CD4-positive, alpha-beta T cell treated with Interleukin-6 for 4 hours (primary cell): Measurements from ENCODE around the gene NUP50.

Experiments used
- DNase-seq: peaks from one replicate; pipeline ENCODE4 v3.0.0-alpha.2; 2020; ENCODE audit warnings: mixed read lengths

Gene NUP50, protein sequence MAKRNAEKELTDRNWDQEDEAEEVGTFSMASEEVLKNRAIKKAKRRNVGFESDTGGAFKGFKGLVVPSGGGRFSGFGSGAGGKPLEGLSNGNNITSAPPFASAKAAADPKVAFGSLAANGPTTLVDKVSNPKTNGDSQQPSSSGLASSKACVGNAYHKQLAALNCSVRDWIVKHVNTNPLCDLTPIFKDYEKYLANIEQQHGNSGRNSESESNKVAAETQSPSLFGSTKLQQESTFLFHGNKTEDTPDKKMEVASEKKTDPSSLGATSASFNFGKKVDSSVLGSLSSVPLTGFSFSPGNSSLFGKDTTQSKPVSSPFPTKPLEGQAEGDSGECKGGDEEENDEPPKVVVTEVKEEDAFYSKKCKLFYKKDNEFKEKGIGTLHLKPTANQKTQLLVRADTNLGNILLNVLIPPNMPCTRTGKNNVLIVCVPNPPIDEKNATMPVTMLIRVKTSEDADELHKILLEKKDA

DNA sequence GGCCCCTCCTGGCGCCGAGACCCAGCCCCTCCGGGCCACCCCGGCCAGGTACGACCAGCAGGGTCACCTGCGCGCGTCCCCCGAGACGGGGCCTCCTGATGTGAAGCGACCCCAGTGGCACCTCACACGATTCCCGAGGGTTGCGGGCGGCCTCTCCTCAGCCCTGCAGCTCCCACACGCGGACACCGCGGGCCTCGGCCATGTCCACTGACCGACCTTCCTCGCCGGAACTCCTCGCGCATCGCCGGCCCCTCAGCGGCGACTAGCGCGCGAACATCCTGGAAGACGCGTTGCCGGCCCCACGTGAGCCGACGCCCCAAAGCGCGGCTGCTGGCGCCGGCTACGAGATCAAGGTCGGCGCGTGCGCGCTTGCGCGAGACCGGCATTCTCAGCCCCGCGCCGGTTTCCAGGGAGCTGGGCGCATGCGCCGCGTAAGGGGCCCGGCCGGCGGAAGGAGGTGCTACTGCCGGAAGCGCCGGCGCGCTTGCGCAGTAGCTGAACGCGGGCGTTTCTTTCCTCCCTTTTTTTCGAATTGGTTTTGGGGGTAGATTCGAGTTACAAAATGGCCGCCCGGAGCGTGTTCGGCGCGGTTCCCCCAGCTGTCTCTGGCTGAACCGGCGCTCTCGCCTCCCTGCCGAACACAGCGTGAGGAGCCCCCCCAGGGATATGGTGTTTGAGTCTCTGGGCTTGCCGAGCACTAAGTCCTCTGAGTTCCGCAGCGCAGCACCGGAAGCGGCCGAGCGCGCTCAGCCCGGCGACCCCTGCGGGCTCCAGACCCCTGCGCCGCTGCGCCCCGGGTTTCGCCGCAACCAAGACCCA, at the start of gene NUP50:
NUP50 (plus strand) TSS at position 475 of the 819 bp plus-strand sequence. CDS start 4,253 bp downstream, outside the sequence.
- DNase-seq, result peak; percentile 97

DNA sequence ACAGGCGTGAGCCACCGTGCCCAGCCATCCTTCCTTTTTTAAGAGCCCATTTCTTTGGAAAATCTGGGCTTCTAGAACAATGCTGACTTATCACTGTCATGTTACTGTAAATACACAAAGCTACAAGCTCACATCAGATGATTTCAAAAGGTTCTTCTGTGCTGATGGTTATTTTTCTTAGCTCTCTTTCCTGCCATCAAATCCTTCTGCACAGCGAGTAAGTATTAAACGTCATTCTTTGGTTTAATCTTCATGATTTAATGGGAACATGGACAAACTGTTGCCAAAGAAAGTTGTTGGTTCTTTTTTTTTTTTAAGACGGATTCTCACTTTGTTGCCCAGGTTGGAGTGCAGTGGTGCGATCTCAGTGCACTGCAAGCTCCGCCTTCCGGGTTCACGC, 43.3 kb upstream of the NUP50 start:
- DNase-seq, result no peak

DNA sequence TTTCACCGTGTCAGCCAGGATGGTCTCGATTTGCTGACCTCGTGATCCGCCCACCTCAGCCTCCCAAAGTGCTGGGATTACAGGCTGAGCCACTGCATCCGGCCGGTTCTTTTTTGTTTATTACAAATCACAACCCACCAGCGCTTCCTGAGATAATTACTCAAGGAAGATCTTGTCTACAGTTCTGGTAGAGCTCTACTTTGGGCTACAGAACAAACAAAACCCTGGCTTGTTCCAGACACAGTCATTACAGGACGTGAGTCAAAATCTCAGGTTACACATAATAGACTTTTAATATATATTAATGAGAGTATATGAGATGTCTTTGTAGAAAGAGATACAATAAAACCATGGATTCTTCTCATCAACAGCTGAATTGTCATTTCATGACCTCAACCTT, 42.8 kb upstream of the NUP50 start:
- DNase-seq, result no peak

DNA sequence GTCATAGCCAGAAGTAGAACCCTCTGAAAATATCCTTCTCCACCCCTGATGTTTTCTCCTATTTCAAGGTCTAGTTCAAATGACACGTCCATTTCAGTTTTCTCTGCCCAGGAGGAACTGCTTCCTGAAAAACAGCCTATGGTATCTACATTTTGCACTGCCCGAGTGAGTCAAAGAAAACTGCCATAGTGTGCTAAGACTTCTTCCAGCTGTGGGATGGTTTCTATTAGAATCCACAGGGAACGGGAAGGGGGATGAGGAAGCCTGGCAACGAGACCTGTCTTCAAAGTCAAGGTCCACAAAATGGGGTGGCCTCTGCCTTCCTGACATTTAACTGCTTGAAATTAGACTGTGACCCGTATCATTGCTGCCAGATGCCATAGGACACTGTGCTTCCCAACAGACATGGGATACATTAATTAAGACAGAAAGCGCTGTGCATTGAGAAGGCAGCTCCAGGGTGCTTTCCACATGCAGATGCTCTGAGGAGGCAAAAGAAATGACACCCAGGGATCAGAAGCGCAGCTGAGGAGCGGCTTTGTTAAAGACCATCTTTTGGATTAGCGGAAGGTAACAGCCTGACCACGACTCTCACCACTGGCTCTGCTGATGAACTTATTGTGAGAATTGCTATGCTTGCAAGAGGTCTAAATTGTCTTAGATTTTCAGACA, 39.4 kb upstream of the NUP50 start:
- no peak for DNase-seq

DNA sequence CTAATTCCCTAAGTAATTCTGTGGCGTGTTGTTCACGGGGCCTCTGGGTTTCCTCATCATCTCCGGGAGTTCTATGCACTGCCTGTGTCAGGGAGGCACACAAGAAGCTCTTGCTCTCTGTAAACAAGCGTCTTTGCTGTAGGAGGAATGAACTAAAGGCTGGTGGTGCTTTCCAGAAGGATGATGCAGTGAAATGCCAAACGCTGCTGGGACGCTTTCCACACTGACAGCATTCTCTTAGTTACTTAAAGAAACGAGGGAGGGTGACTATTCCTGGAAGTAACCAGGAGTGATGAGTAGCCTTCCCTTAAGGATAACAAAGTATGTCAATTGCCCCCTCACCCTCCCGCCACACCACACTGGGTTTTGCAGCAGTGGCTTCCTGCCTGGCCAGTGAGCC, 38.5 kb upstream of the NUP50 start:
- DNase-seq, result no peak

DNA sequence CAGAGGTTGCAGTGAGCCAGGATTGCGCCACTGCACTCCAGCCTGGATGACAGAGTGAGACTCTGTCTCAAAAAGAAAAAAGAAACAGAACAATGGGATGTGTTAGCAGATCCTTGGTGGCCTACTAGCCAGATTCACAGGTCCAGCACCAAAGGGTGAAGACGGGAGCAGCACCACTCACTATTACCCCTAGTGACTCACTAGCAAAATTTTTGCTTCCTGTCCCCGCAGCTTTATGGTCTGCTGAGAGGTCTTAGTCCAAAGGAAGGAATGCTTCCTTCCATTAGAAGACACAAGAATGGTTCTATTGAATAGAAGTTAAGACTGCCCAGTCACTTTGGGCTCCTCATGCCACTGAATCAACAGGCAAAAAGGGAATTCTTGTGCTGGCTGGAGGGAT, 35.9 kb upstream of the NUP50 start:
- no peak for DNase-seq

DNA sequence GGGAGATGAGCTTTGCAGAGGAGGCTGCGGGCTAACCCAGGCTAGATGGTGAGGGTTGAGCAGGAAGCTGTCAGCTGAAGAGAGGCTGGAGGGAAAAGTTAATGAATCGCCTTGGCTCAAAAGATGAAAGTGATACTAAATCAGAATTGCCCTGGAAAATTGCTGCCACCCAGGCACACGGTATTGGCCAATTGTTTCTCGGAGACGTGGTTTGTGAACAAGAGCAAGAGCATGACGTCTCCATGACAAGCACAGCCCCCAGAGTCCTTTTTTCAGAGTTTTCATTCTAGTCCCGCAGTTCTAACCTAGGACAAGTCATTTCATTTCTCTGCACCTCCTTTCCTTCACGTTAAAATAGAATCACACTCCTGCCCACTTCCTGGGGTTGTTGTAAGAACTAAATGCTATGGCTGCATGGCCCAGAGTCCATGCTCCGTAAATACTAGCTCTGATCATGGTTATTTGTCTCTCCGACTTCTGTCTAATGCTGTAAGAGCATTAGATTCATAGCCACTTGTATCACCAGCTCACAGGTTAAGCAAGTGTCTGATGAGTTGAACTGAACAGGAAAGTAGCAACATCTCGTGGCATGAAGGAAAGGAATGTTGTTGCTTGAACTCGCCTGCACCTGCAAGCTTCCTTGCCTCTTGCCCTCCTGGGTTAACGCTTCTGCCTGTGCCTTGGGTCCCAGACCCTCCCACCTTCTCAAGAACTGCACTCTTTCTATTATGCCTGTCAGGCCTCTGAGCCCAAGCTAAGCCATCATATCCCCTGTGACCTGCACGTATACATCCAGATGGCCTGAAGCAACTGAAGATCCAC, 33.8 kb upstream of the NUP50 start:
- DNase-seq, result no peak

DNA sequence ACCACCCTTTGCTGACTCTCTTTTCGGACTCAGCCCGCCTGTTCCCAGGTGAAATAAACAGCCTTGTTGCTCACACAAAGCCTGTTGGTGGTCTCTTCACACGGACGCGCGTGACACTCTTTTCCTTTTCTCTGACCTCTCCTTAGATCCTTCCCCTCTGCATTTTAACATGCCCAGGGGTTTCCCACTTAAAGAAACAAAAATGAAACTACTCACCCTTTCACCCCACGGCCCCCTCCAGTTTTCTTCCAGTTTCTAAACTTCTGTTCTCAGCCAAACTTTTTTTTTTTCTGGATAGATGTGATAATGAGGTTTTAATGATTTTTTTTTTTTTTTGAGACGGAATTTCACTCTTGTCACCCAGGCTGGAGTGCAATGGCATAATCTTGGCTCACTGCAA, 32.8 kb upstream of the NUP50 start:
- DNase-seq, result no peak

DNA sequence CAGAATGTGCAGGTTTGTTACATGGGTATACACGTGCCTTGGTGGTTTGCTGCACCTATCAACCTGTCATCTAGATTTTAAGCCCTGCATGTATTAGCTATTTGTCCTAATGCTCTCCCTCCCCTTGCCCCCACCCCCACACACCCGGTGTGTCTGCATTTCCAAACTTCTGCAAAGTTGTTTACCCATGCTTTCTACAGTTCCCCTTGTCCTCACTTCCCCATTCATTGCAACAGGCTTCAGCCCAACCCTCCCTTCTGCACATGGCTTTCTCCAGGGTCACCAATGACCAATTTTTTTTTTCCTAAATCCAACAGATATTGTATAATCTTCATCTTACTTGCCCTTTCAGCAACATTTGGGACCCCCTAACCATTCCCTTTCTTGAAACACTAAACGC, 32.0 kb upstream of the NUP50 start:
- DNase-seq, result no peak

DNA sequence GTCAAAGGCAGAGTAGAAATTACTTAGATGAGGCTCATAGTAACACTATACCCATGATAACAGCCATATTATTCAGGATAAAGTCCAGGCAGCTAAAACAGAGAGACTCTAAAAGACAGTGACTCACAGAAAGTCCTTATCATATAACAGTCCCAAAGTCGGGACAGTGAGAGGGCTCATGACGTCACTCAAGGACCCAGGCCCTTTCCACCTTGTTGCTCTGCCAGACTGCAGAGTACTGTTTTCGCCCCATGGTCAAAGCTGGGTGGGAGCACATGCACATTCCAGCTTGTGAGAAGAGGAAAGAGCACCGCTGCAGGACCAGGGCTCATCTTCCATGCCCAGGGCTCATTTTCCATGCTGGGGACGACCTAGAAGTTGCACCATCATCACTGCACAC, 29.4 kb upstream of the NUP50 start:
- no peak for DNase-seq

DNA sequence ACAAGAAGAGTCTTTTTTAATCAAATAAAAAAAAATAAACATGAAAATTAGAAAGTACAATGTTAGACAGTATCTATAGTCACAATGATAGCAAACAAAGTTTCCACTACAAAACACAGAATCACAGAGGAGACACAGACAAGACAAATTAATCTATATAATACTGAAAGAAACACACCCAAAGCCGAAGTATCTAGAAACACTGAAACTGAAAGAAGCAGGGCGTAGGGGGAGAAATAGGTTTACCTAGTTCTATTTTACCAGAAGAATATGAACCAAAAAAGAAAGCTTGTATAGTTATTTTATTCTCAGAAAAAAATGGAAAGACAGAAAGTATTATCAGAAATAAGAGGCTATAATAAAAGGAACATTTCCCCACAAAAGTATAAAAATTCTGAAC, 27.1 kb upstream of the NUP50 start:
- no peak for DNase-seq

DNA sequence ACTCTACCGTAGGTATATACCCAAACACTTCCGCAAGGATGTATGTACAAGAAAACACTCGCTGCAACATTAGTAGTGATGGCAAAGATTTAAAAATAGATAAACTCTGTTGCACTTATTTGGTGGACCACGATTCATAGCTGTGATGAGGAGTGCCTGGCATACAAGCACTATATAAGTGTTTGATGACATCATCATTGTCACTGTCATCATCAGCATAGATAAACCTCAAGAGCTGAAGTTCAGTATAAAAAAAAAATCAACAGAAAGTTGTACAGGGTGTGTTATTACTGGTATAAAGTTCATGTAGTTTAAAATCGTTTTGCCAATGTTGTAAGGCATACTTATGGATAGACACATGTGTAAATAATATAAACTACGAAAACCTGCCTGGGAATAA, 24.0 kb upstream of the NUP50 start:
- DNase-seq, result no peak

DNA sequence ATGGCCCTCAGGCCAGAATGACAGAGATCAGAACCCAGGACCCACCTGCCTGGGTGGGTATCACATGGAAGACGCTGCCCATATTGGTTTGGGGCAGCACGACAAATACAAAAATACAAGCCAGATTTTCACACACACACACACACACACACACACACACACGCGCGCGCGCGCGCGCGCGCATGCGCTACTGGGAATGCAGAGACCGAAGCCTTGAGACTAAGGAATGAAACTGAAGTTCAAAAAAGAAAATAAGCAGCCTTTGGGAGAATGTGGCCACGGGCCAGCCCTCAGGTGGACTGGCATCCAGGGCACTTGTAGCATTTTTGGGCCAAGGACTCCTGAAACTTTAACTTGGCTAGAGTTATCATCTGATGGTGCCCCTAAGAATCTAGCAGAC, 21.3 kb upstream of the NUP50 start:
- no peak for DNase-seq

DNA sequence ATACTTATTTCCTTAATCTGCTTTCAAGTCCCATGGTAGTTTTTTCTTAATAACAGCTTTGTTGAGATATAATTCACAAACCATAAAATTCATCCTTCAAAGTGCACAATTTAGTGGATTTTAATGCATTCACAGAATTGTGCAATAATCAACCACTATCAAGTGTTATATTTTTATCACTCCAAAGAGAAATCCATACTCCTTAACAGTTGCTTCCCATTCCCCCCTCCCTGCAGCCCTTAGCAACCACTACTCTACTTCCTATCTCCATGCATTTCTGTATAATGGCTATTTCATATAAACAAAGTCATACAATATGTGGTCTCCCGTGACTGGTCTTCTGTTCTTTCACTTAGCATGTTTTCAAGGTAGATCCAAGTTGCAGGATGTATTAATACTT, 18.8 kb upstream of the NUP50 start:
- no peak for DNase-seq

DNA sequence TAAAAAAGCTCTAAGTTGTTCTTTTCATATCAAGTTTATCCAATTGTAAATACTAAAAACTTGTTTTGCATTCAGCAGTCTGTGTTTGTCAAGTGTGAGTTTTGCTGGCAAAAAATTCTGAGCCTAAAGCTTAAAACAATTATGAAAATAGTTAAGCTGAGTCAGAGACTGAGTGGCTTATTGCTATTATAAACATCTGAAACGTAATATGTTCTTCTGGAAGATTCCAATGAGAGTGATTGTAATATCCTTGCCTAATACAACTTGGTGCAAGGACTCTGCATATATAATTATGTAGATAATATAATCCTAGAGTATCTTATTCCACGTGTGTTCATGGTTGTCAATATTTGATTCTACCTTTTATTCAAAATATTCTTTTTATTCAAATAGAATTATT, 14.1 kb upstream of the NUP50 start:
- no peak for DNase-seq

DNA sequence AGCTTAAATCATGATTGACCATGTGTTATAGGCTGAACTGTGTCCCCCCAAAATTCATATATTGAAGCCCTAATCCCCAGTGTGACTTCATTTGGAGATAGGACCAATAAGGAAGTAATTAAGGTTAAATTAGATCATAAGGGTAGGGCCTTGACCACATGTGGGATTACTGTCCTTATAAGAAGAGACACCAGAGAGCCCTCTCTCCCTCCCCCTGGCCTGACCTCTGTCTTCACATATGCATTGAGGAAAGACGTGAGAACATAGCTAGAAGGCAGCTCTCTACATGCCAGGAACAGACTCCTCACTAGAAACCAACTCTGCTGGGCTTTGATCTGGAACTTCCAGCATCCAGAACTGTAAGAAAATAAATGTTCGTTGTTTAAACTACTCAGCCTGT, 13.6 kb upstream of the NUP50 start:
- DNase-seq, result no peak

DNA sequence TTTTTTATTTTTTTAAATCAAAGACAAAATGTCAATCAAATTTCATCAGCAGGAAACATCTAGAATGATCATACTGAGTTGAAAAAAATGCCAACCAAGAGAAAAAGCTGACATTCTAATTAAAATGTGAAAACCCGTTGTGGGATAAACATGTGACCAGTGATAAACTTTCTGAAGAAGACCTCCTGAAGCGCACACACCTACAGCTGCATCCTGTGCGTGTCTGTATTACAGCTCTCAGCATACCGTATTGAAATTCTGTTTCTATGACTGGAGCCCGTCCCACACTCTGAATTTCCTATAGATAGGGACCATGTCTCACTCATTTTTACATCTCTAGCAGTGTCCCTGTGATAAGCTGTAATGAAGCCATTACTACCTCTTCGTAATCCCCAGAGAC, 12.2 kb upstream of the NUP50 start:
- no peak for DNase-seq

DNA sequence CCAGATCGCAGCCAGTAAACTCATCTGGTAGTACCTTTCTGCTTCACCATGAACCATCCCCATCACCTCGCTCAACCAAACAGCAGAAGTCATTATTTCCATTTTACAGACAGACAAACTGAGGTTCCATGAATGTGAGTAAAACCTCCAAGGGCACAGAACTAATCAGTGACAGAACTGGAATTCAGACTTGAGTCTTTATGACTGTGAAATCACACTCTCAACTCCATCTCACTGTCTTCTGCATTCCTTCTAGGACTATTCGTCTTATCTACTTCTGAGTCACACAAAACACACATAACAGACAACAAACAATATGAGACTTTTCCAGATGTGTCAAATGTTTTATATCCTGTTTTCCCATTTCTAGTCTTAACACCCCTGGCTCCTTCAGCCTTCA, 9.3 kb upstream of the NUP50 start:
- no peak for DNase-seq

DNA sequence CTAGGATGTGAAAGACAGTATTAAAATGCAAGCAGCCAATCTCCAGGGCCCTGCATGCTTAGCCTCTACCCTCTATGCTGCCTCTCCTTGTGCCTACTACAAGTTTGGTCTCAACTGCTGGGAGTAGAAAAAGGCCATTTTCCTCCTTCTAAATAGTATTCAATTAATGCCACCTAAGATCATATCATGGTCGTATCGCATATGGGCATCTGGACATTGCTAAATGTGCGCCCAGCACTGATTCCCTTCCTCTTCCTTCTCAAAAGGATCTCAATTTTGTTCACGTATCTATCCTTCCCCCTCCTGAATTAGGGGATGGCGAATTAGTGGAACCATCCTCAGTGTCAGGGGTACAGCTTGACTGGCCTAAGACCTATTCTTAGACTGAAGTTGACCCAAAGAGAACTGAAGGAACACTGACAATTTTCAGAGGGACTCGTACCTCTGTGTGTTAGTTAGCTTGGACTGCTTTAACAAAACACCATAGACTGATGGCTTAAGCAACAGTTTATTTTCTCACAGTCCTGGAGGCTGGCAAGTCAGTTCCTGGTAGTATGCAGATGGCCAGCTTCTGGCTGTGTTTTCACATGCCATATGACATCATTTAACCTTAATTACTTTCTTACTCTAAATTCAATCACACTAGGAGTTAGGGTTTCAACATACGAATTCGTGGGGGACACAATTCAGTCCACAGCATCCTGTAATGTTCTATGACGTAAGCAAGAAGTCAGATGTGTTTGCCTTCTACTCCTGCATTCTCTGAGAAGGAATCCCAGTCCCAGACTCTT, 8.5 kb upstream of the NUP50 start:
- no peak for DNase-seq

DNA sequence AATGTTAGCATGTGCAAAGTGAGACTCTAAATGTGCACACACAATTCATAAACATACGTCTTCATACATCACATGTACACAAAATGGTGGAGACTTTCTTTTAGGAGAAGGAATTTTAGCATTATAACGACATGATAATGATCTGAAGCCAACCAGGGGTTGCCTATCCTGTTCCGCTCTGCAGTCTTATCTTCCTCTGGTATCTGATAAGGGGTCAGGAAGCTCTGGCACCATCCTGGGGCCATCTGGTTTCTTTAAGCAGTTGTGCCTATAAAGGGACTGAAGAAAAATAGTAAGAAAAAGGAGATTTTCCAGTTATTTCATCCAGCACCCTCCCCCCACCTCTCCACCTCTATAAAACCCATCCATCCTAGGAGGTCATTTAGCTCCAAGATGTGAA, 5.8 kb upstream of the NUP50 start:
- DNase-seq, result no peak

DNA sequence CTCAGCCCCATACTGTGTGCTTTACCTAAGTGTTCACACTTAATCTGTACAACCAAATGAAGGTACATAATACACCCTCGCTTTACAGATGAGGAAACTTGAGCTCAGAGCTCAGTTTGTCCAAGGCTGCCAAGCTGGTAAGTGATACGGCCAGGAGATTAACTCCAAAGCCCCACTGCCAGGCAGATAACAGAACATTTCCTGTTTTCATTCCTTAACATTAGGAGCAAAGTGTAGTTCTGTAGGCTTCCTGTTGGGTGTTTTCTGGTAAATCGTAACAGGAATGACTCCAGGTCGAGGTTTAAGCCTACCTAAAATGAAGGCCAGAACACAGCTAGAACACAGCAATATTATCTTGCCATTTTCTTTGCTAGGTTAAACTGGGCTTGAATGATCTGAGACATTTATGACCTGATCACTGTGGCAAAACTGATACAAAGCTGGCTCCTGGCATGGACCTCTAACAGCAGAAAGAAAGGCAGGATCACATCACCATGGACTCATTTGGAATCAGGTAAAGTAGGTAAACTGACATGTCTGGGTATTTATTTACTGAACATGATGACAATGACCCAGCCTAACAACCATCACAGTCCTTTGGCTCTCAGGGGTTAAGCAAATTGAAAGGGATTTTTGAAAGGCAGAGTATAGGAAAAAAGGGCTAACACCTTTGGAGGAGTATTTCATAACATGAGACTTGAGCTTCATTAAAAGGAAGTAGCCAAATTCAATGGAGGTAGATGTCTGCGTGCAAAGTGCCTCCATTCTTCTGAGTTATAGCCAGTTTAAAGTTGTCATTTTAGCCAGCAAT, 3.9 kb upstream of the NUP50 start:
- no peak for DNase-seq
